GM12874 (cell line): ENCODE results near the gene SLC25A38.

Experiments used
- CTCF ChIP-seq: IDR thresholded peaks from 2 replicates; pipeline ENCODE4 v1.5.1; 2011; ENCODE audit warnings: low read depth, mild to moderate bottlenecking, control low read depth, low read length, moderate library complexity; ENCODE audit not compliant: insufficient read depth

The SLC25A38 gene

GRCh38 chr3:39438880-39439279 lies 55.7 kb downstream of the SLC25A38 start:
- TF ChIP-seq CTCF, result no peak

GRCh38 chr3:39440316-39440715 lies 57.1 kb downstream of the SLC25A38 start:
- no peak for TF ChIP-seq CTCF

- TF ChIP-seq CTCF, result no peak
These were observed 60.4 kb downstream of the SLC25A38 start for GRCh38 chr3:39443530-39443929.

- TF ChIP-seq CTCF, result no peak
These were observed 62.8 kb downstream of the SLC25A38 start for GRCh38 chr3:39445927-39446326.

GRCh38 chr3:39446444-39446843 lies 63.3 kb downstream of the SLC25A38 start:
- no peak for TF ChIP-seq CTCF
